SJSA1 (cell line): ENCODE results near the gene TMEM109. TPM values are rescaled to one million over a fixed set of nuclear protein-coding genes. Genes with fewer than 3 reads are reported as not detected.
A peak's percentile ranks its signal among the peaks of the same experiment; 100 is the strongest.

ENCODE experiments used
- DNase-seq, 2 experiments: peaks; one replicate each; pipeline ENCODE4 v3.0.0-alpha.2; 2015 to 2020; ENCODE audit warnings: low spot score in 2 of 2, low read depth in 1 of 2
- H3K27ac ChIP-seq: fragments of 250-450 bp; sonication (Bioruptor Pico); 2 replicates; pipeline ENCODE4 v1.5.1; 2020; ENCODE audit warnings: mild to moderate bottlenecking, moderate library complexity
- H3K27me3 ChIP-seq: fragments of 250-450 bp; sonication (Bioruptor Pico); replicated peaks from 2 replicates; pipeline ENCODE4 v1.5.1; 2020; ENCODE audit warnings: mild to moderate bottlenecking, moderate library complexity
- H3K36me3 ChIP-seq: fragments of 250-450 bp; sonication (Bioruptor Pico); 2 replicates; pipeline ENCODE4 v1.5.1; 2020; ENCODE audit warnings: mild to moderate bottlenecking
- H3K4me1 ChIP-seq: fragments of 250-450 bp; sonication (Bioruptor Pico); replicated peaks from 2 replicates; pipeline ENCODE4 v1.6.1; 2021; ENCODE audit warnings: mild to moderate bottlenecking
- H3K4me3 ChIP-seq: fragments of 250-450 bp; sonication (Bioruptor Pico); 2 replicates; pipeline ENCODE4 v1.5.1; 2020; ENCODE audit warnings: mild to moderate bottlenecking
- H3K9me3 ChIP-seq: fragments of 250-450 bp; sonication (Bioruptor Pico); replicated peaks from 2 replicates; pipeline ENCODE4 v1.5.1; 2020; ENCODE audit warnings: mild to moderate bottlenecking
- total RNA-seq: library from RNA; depleted of rRNA; stranded (reverse); fragments of >200 nt; shearing (Covaris generic); gene quantifications from 2 replicates; pipeline ENCODE4 v1.2.3, GENCODE V29; 2014

Gene TMEM109
- total RNA-seq, 1 experiment from 2014 or later: 136 TPM

DNA sequence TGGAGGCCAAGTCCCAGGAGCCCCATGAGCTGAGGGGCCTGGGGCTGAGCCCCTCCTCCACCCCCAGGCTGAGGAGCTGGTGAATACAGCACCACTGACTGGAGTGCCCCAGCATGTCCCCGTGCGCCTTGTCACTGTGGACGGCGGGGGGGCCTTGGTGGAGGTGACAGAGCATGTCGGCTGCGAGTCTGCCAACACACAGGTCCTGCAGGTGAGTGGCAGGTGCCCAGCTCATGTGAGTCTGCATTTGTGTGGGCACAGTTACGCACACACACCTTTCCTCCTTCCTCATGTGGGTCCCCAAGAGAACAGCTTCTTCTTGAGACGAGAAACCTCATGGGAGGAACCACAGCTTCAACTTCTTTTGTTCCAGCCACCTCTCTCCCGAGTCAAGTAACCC lies 18.0 kb downstream of the TMEM109 start:
- Histone ChIP-seq H3K27me3 (no peaks in the 10 kb centered on the region), H3K4me3 (no peak overlapping the region), H3K9me3 (no peaks in the 10 kb centered on the region), H3K27ac (no peak overlapping the region), H3K4me1 (no peaks in the 10 kb centered on the region), H3K36me3 (peaks cover 40% of the 10 kb centered on the region)
- peak in 1 of 2 experiments; percentile 46 for DNase-seq

DNA sequence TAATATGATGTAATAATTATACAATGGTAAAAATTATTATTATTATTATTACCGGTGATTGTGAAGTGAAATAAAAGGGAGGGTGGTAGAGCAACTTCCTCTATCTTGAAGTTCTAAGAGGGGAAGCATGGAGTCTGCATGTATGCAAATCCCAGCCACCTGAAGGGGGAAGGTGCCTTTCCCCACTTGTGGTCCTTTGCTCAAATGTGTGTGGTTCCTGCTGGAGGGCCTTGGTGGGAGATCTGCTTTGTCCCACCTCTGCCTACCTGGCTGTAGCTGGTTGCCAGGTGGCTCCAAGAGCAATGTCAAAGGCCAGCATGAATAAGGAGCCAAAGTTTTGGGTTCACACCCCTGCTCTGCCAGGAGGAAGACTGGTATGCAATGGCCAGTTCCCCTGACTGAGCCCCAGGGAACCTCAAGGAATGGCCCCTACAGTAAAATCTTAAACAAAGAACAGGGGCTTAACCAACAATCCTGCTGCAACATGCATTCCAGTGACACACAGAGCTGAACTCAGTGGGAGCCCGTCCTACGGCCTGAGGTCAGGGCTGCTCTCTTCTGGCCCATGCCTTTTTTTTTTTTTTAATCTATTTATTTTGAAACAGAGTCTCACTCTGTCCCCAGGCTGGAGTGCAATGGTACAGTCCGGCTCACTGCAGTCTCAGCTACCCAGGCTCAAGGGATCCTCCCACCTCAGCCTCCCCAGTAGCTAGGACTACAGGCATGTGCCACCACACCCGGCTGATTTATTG lies 18.8 kb downstream of the TMEM109 start:
- DNase-seq: peak in 1 of 2 experiments; percentile 39
- Histone ChIP-seq H3K4me1 (no peaks in the 10 kb centered on the region), H3K36me3 (peaks cover 45% of the 10 kb centered on the region), H3K4me3 (no peak overlapping the region), H3K9me3 (no peaks in the 10 kb centered on the region), H3K27ac (no peak overlapping the region), H3K27me3 (no peaks in the 10 kb centered on the region)

DNA sequence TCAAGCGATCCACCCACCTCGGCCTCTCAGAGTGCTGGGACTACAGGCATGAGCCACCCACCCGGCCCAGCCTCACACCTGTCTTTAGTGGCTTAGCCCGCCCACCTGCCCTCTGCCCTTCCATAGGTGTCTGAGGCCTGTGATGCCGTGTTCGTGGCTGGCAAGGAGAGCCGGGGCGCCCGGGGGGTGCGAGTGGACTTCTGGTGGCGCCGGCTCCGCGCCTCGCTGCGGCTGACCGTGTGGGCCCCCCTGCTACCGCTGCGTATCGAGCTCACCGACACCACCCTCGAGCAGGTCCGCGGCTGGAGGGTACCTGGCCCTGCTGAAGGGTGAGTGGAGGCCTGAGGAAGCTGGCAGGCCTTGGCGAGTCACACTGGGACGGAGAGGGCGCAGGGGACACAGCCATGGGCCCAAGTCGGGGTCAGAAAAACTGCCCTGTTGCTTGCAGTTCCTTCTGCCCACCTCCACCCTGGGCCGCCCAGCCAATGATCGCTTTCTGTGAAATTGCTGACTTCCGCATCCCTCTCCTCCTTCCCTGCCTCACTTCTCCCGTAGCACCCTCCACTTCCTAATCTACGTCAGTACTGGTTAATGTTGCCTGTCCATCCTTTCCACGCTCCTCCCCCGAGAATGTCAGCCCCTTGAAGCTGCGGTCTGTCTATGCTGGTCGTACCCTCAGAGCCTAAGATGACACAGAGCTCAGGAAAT lies 19.6 kb downstream of the TMEM109 start:
- no peak overlapping the region for H3K4me3 ChIP-seq
- peaks cover 42% of the 10 kb centered on the region for H3K36me3 ChIP-seq
- H3K27me3 ChIP-seq: no peaks in the 10 kb centered on the region
- no peaks in the 10 kb centered on the region for H3K4me1 ChIP-seq
- H3K27ac ChIP-seq: no peak overlapping the region
- peak in 1 of 2 experiments; percentile 45 for DNase-seq
- H3K9me3 ChIP-seq: no peaks in the 10 kb centered on the region

DNA sequence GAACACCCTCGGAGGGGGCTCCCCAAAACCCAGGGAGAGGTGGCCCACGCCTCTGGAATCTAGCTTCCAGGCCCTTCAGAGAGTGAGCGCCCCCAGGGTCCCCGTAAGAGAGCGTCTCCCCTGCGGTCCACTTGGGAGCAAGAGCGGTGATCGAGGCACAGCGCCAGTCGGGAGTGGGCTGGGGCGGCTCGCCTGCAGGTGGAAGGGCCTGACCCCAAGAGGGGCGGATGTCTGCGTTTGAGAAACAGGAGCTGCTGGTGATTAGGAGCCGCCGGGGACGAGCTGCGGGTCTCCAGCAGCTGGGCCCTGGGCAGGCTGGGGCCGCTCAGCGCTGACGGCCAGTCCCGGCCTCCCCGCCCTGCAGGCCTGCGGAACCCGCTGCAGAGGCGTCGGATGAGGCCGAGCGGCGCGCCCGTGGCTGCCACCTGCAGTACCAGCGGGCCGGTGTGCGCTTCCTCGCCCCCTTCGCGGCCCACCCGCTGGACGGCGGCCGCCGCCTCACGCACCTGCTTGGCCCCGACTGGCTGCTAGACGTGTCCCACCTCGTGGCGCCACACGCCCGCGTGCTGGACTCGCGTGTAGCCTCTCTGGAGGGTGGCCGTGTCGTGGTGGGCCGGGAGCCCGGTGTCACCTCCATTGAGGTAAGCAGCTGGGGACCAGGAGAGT lies 20.3 kb downstream of the TMEM109 start:
- DNase-seq: peak in 1 of 2 experiments; percentile 57
- no peak overlapping the region for H3K4me3 ChIP-seq
- peaks cover 42% of the 10 kb centered on the region for H3K36me3 ChIP-seq
- no peaks in the 10 kb centered on the region for H3K4me1 ChIP-seq
- H3K27ac ChIP-seq: no peak overlapping the region
- H3K9me3 ChIP-seq: no peaks in the 10 kb centered on the region
- no peaks in the 10 kb centered on the region for H3K27me3 ChIP-seq

DNA sequence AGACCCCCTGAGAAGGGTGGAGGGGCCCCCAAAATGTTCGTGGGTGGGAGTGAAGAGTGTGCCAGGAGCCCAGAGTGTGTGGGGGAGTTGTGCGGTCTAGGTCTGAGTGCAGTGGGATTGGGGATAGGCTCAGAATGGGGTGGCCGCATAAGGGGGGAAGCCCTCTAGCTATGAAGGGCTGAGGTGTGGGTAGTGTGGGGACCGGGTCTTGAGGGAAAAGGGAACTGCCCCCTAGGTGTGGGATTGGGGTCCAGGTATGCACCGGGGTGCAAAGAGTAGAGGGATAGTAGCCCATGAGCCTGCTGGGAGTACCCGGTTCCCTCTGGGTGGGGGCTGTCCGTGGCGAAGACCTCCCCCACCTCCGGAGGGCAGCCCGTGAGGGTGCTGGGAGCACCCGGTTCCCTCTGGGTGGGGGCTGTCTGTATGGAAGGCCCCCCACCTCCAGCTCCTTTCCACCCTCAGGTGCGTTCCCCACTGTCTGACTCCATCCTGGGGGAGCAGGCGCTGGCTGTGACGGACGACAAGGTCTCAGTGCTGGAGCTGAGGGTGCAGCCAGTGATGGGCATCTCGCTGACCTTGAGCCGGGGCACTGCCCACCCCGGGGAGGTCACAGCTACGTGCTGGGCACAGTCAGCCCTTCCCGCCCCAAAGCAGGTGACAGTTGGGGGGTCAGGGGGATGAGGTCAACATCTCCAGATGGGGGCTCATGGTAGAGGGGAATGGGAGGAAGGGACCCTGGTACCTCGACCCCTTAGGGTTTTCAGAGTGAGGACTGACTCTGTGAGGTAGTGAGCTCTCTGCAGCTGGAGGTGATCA lies 21.0 kb downstream of the TMEM109 start:
- peak in 1 of 2 experiments; percentile 46 for DNase-seq
- Histone ChIP-seq H3K4me1 (no peaks in the 10 kb centered on the region), H3K9me3 (no peaks in the 10 kb centered on the region)

DNA sequence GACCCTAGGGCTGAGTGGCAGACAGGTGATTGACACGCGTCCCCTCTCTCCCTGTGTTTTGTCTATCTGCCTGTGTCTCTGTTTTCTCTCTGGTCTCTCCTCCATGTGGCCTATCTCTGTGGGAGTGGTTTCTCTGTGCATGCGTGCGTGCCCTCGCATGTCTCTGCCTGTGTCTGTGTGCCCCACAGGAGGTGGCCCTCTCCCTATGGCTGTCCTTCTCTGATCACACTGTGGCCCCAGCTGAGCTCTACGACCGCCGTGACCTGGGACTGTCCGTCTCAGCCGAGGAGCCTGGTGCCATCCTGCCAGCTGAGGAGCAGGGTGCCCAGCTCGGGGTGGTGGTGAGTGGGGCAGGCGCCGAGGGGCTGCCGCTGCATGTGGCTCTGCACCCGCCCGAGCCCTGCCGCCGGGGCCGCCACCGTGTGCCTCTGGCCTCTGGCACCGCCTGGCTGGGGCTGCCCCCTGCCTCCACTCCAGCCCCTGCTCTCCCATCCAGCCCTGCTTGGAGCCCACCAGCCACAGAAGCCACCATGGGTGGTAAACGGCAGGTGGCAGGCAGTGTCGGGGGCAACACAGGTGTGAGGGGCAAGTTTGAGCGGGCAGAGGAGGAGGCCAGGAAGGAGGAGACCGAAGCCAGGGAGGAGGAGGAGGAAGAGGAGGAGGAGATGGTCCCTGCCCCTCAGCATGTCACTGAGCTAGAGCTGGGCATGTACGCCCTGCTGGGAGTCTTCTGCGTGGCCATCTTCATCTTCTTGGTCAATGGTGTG lies 21.9 kb downstream of the TMEM109 start:
- DNase-seq: no peak
- Histone ChIP-seq H3K36me3 (peaks cover 52% of the 10 kb centered on the region), H3K27me3 (no peaks in the 10 kb centered on the region), H3K4me3 (no peak overlapping the region), H3K4me1 (no peaks in the 10 kb centered on the region), H3K9me3 (no peaks in the 10 kb centered on the region), H3K27ac (no peak overlapping the region)

More for the DNA sequence above, 21.0 kb downstream of the TMEM109 start:
- Histone ChIP-seq H3K27me3 (no peaks in the 10 kb centered on the region), H3K4me3 (no peak overlapping the region), H3K27ac (no peak overlapping the region), H3K36me3 (peaks cover 49% of the 10 kb centered on the region)

DNA sequence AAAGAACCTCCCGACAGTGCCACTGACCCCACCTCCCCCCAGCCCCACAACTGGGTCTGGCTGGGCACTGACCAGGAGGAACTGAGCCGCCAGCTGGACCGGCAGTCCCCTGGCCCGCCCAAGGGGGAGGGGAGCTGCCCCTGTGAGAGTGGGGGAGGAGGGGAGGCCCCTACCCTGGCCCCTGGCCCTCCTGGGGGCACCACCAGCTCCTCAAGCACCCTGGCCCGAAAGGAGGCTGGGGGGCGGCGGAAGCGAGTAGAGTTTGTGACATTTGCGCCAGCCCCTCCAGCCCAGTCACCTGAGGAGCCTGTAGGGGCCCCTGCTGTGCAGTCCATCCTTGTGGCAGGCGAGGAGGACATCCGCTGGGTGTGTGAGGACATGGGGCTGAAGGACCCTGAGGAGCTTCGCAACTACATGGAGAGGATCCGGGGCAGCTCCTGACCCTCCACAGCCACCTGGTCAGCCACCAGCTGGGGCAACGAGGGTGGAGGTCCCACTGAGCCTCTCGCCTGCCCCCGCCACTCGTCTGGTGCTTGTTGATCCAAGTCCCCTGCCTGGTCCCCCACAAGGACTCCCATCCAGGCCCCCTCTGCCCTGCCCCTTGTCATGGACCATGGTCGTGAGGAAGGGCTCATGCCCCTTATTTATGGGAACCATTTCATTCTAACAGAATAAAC lies 22.6 kb downstream of the TMEM109 start:
- H3K9me3 ChIP-seq: no peaks in the 10 kb centered on the region
- no peak overlapping the region for H3K4me3 ChIP-seq
- H3K36me3 ChIP-seq: peaks cover 54% of the 10 kb centered on the region
- no peaks in the 10 kb centered on the region for H3K27me3 ChIP-seq
- H3K27ac ChIP-seq: no peak overlapping the region
- H3K4me1 ChIP-seq: no peaks in the 10 kb centered on the region
- no peak for DNase-seq

DNA sequence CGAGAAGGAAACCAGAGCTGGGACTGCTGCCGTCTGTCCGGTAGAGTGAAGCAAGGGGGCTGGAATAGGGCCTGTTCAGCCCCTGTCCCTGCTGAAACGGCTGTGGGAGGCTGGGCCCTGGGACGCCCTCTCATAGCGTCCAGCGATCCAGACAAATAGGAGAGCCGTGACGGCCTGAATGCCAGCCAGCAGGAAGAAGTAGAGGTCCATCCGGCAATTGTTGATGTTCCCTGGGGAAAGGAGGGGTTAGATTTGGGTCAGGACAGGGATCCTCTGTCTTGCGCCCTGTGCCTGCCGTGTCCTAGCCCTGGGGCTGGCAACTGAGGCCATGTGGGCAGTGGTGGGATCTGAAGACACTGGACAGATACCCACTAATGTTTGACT lies 23.2 kb downstream of the TMEM109 start:
- Histone ChIP-seq H3K9me3 (no peaks in the 10 kb centered on the region), H3K27ac (no peak overlapping the region), H3K4me3 (no peak overlapping the region), H3K36me3 (peaks cover 54% of the 10 kb centered on the region), H3K27me3 (no peaks in the 10 kb centered on the region), H3K4me1 (no peaks in the 10 kb centered on the region)
- no peak for DNase-seq

DNA sequence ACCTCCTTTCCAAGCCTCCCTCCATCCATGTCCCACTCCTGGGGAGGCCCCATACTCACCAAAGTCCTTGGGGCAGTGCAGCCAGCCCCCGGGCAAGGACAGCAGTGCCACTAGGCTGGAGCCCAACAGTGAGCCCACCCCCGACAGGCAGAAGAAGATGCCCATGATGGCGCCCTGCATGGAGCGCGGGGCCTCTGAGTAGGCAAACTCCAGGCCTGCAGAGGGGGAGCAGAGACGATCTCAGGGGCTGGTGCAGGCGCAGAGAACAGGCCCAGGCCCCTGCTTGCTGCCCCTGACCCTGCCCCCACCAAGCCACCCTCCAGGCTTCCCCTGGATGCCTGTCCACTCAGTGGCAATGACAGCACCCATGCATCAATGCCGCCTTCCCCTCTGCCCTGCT lies 23.9 kb downstream of the TMEM109 start:
- no peaks in the 10 kb centered on the region for H3K27me3 ChIP-seq
- H3K4me1 ChIP-seq: no peaks in the 10 kb centered on the region
- H3K9me3 ChIP-seq: no peaks in the 10 kb centered on the region
- H3K4me3 ChIP-seq: no peak overlapping the region
- no peak for DNase-seq
- peaks cover 59% of the 10 kb centered on the region for H3K36me3 ChIP-seq
- H3K27ac ChIP-seq: no peak overlapping the region

DNA sequence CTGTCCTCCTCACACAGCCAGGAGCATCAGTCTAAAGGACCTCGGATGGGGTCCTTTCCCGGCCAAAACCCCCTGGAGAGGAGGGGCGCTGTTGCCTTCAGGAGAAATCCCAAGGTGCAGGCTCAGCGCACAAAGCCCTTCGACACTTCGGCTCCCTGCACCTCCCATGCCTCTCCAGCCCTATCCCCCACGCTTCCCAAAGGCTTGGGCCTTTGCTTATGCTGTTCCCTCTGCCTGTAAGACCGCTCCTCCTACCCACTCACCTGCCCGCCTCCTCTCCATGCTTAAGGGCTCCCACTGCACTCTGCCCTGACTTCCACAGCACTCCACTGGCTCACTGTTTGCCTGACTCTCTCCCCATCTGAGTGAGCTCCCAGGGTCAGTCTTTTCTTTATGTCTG lies 24.5 kb downstream of the TMEM109 start:
- Histone ChIP-seq H3K9me3 (no peaks in the 10 kb centered on the region), H3K27me3 (no peaks in the 10 kb centered on the region)
- no peak for DNase-seq

DNA sequence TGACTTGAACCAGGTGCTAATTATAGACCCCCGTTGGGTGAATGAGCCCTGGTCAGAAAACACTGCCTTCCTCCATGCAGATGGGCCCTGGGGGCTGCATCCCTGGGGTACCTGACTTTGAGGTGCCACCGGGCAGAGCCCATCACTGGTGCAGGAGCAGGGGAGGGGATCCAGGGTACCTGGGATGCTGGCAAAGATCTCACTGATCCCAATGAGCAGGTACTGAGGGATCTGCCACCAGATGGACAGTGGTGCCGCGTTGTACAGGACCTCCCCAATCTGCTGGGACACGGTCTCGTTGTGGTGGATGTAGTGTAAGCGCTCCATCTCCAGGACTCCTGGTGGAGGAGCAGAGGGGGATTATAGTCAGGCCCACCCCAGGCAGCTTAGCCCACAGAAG lies 25.3 kb downstream of the TMEM109 start:
- H3K4me3 ChIP-seq: no peak overlapping the region
- no peak overlapping the region for H3K27ac ChIP-seq
- no peaks in the 10 kb centered on the region for H3K9me3 ChIP-seq
- peaks cover 66% of the 10 kb centered on the region for H3K36me3 ChIP-seq
- no peaks in the 10 kb centered on the region for H3K4me1 ChIP-seq
- no peaks in the 10 kb centered on the region for H3K27me3 ChIP-seq
- DNase-seq: no peak

More for the DNA sequence above, 24.5 kb downstream of the TMEM109 start:
- Histone ChIP-seq H3K4me1 (no peaks in the 10 kb centered on the region), H3K27ac (no peak overlapping the region), H3K4me3 (no peak overlapping the region), H3K36me3 (peaks cover 64% of the 10 kb centered on the region)

DNA sequence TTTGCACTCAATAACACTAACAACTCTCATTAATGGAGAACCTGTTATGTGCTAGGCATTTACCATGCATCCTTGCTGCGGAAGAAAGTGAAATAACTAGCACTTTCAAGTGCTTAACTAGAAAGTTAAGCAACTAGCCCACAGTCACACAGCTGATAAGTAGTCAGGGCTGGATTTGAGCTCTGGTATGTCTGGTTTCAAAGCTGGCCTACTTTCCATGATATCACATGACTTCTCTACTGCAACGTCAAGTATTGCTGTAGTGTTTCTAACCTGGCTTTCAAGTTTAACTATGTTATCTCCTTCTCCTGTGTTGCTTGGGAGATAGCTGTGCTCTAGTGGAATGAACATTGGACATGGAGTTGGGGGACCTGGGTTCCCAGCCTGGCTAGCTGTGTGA lies 25.9 kb downstream of the TMEM109 start:
- DNase-seq: no peak
- H3K4me3 ChIP-seq: no peak overlapping the region
- H3K27me3 ChIP-seq: no peaks in the 10 kb centered on the region
- no peaks in the 10 kb centered on the region for H3K4me1 ChIP-seq
- no peak overlapping the region for H3K27ac ChIP-seq
- peaks cover 68% of the 10 kb centered on the region for H3K36me3 ChIP-seq
- no peaks in the 10 kb centered on the region for H3K9me3 ChIP-seq
